HepG2 (cell line): ENCODE data around the gene NKD1. TPM values are rescaled to one million over a fixed set of nuclear protein-coding genes. Genes with fewer than 3 reads are reported as not detected.
A peak's percentile ranks its signal among the peaks of the same experiment; 100 is the strongest.

Experiments
- ATAC-seq: fragments of 200-7000 bp; cut with Tn5 transposase; 3 replicates; pipeline ENCODE4 v1.9.1; 2020; ENCODE audit warnings: mild to moderate bottlenecking, moderate library complexity
- BruUV-seq: library from RNA; stranded (reverse); fragments of 400-500 nt; replicated peaks from 2 replicates; lab custom pipeline; 2021; lab: Mats Ljungman, UMichigan
- CTCF ChIA-PET: fragments of 300-600 bp; formaldehyde crosslinking; extraction: SDS; loops from one replicate; lab custom pipeline; 2021; ENCODE audit warnings: low total read pairs, inconsistent platforms, low intra/inter-chr PET ratio; lab: Yijun Ruan, JAX
- POLR2A ChIA-PET: fragments of 350-600 bp; sonication (Branson Sonifier 250); formaldehyde crosslinking; loops from one replicate; lab custom pipeline; 2020; ENCODE audit warnings: antibody characterized with exemption, inconsistent platforms; lab: Yijun Ruan, JAX
- DNase-seq: peaks from one replicate; pipeline ENCODE4 v3.0.0-alpha.2; 2015; ENCODE audit warnings: low spot score
- FAIRE-seq: peaks from 3 replicates; lab custom pipeline; 2011; peaks lifted over from hg19 to GRCh38; lab: Jason Lieb, UNC
- H2AFZ ChIP-seq: one replicate; pipeline ENCODE4 v1.6.1; 2011; ENCODE audit warnings: low read length, inconsistent platforms
- H3K27ac ChIP-seq: fragments of 300-600 bp; 3 replicates; pipeline ENCODE4 v1.8.0; 2011; ENCODE audit warnings: mixed run types, mild to moderate bottlenecking, mixed read lengths, low read length, inconsistent platforms; ENCODE audit not compliant: insufficient read depth; ENCODE audit errors: extremely low read length
- H3K27me3 ChIP-seq, 2 experiments: fragments of 200-600 bp in 1 of 2; 2 replicates in 1 of 2; 3 replicates in 1 of 2; pipeline versions ENCODE4 v1.6.0 to v1.8.0; 2011; ENCODE audit warnings: low read length in 2 of 2, mild to moderate bottlenecking in 2 of 2, moderate library complexity in 2 of 2, inconsistent platforms in 1 of 2; ENCODE audit not compliant: insufficient read depth in 2 of 2, control insufficient read depth in 1 of 2
- H3K36me3 ChIP-seq, 2 experiments: fragments of 200-600 bp in 1 of 2; replicated peaks in 1 of 2; 2 replicates in 1 of 2; 3 replicates in 1 of 2; pipeline versions ENCODE4 v1.5.1 to v1.8.0; 2011; ENCODE audit warnings: low read length in 2 of 2, inconsistent platforms in 1 of 2; ENCODE audit not compliant: insufficient read depth in 2 of 2, control insufficient read depth in 1 of 2
- H3K4me1 ChIP-seq: 2 replicates; pipeline ENCODE4 v1.5.1; 2012; ENCODE audit warnings: low read length, inconsistent platforms; ENCODE audit not compliant: insufficient read depth
- H3K4me2 ChIP-seq: 2 replicates; pipeline ENCODE4 v1.6.0; 2011; ENCODE audit warnings: low read depth, low read length, inconsistent platforms
- H3K4me3 ChIP-seq, 3 experiments: fragments of 200-600 bp in 1 of 3; sonication (generic), shearing (Covaris generic) in 1 of 3; replicated peaks in 1 of 3; 2 replicates each; pipeline ENCODE4 v1.5.1; 2011 to 2016; ENCODE audit warnings: low read length in 3 of 3, inconsistent platforms in 2 of 3, low read depth in 2 of 3, mild to moderate bottlenecking in 2 of 3, control low read depth in 1 of 3, mixed read lengths in 1 of 3; ENCODE audit not compliant: insufficient read depth in 1 of 3
- H3K79me2 ChIP-seq: one replicate; pipeline ENCODE4 v1.6.1; 2011; ENCODE audit warnings: low read length, inconsistent platforms; ENCODE audit not compliant: insufficient read depth
- H3K9ac ChIP-seq: 2 replicates; pipeline ENCODE4 v1.6.0; 2011; ENCODE audit warnings: mild to moderate bottlenecking, low read depth, low read length, inconsistent platforms; ENCODE audit not compliant: insufficient read depth
- H3K9me3 ChIP-seq: 2 replicates; pipeline ENCODE4 v1.5.1; 2012; ENCODE audit warnings: mild to moderate bottlenecking, low read length
- H4K20me1 ChIP-seq: 2 replicates; pipeline ENCODE4 v1.6.0; 2011; ENCODE audit warnings: inconsistent platforms, mild to moderate bottlenecking, low read length, moderate library complexity; ENCODE audit not compliant: insufficient read depth
- ADNP ChIP-seq: sonication (generic); formaldehyde crosslinking; IDR thresholded peaks from 2 replicates; pipeline ENCODE4 v1.4.0; 2020; ENCODE audit warnings: missing genetic modification reagents
- CHD4 ChIP-seq: fragments of 200-600 bp; sonication (generic); IDR thresholded peaks from 2 replicates; pipeline ENCODE4 v1.7.0; 2017; ENCODE audit warnings: mild to moderate bottlenecking, low read length, borderline replicate concordance
- FOXM1 ChIP-seq: sonication (generic); formaldehyde crosslinking; IDR thresholded peaks from 2 replicates; pipeline ENCODE4 v1.5.0; 2020; ENCODE audit warnings: missing genetic modification reagents
- KDM1A ChIP-seq: IDR thresholded peaks from 2 replicates; pipeline ENCODE4 v1.6.1; 2016; ENCODE audit warnings: missing compliant biosample characterization
- RBFOX2 ChIP-seq: fragments of 200-400 bp; formaldehyde crosslinking; IDR thresholded peaks from 2 replicates; pipeline ENCODE4 v1.6.1; 2017; ENCODE audit warnings: low read depth, mild to moderate bottlenecking, low read length
- ZBTB3 ChIP-seq: sonication (generic); formaldehyde crosslinking; IDR thresholded peaks from 2 replicates; pipeline ENCODE4 v1.4.0; 2020; ENCODE audit warnings: low read depth, mild to moderate bottlenecking, moderate library complexity, missing genetic modification reagents, borderline replicate concordance
- ZKSCAN5 ChIP-seq: sonication (generic); formaldehyde crosslinking; IDR thresholded peaks from 2 replicates; pipeline ENCODE4 v1.5.1; 2020; ENCODE audit warnings: mild to moderate bottlenecking, missing genetic modification reagents
- ZMYM3 ChIP-seq: sonication (generic); formaldehyde crosslinking; IDR thresholded peaks from 2 replicates; pipeline ENCODE4 v1.5.1; 2020; ENCODE audit warnings: mild to moderate bottlenecking, missing genetic modification reagents
- ZNF34 ChIP-seq: sonication (generic); formaldehyde crosslinking; IDR thresholded peaks from 2 replicates; pipeline ENCODE4 v1.4.0; 2020; ENCODE audit warnings: mild to moderate bottlenecking, missing genetic modification reagents, borderline replicate concordance
- ZNF615 ChIP-seq: sonication (generic); formaldehyde crosslinking; IDR thresholded peaks from 2 replicates; pipeline ENCODE4 v1.5.0; 2020; ENCODE audit warnings: mild to moderate bottlenecking, missing genetic modification reagents, borderline replicate concordance
- ZNF629 ChIP-seq: sonication (generic); formaldehyde crosslinking; conservative IDR thresholded peaks from 2 replicates; pipeline ENCODE4 v1.5.0; 2020; ENCODE audit warnings: missing genetic modification reagents
- ZNF75D ChIP-seq: sonication (generic); formaldehyde crosslinking; IDR thresholded peaks from 2 replicates; pipeline ENCODE4 v1.8.1; 2023; ENCODE audit warnings: missing genetic modification reagents, mild to moderate bottlenecking, borderline replicate concordance
- WGBS: methylation state at CpG from one replicate; pipeline ENCODE4 v1.1.6; 2017; ENCODE audit warnings: low lambda C conversion rate; 5-methylcytosine and 5-hydroxymethylcytosine counted together
- in situ Hi-C: cut with HindIII; loops from 2 replicates; pipeline ENCODE4 v1.10.0; 2017; ENCODE audit warnings: low pct_unique_long_range_greater_than_20kb; ENCODE audit not compliant: extremely low pct_ligation_motif_present
- intact Hi-C: fragments of 100-400 bp; cut with micrococcal nuclease; formaldehyde crosslinking; loops from one replicate; pipeline ENCODE4 v1.10.0; 2022; ENCODE audit not compliant: unreplicated experiment
- polyA plus RNA-seq, 8 experiments: library from polyadenylated mRNA; depleted of rRNA in 3 of 8; stranded (reverse) in 7 of 8; unstranded in 1 of 8; fragments of >200 nt; fragmentation: Illumina TruSeq in 4 of 8; extraction: Trizol in 4 of 8; gene quantifications; 2 replicates each; pipeline versions ENCODE4 v1.2.1 to v1.2.3, GENCODE V29; 2011 to 2016; ENCODE audit warnings: low read depth in 4 of 8, missing spikeins in 1 of 8, mixed read lengths in 1 of 8; ENCODE audit not compliant: insufficient read depth in 1 of 8
- total RNA-seq, 5 experiments: library from RNA; depleted of rRNA; stranded (reverse); fragments of >200 nt; fragmentation: Illumina TruSeq; extraction: Trizol; gene quantifications; 2 replicates each; pipeline ENCODE4 v1.2.3, GENCODE V29; 2016; ENCODE audit warnings: low read depth in 1 of 5

The NKD1 gene
- total and polyA plus RNA-seq, 2 of the 13 experiments (the other 11 are each of a cell fraction or from before 2014, with no cell fraction given): 70.4 to 121 TPM

- peak overlapping the region; percentile 89 for H3K27ac ChIP-seq
- ChIA-PET CTCF (no interaction called here), POLR2A (interaction anchor here (0.8 to 6.6 kb wide), 15 partner anchors 9 to 147 kb away, joined by 3 to 143 read pairs (median 9); partner anchors contain the start of gene NKD1)
- in situ Hi-C loops (no loop called here), intact Hi-C loops (loop anchor here (1.0 to 5.0 kb wide), 6 partner anchors 11 to 147 kb away; no protein-coding TSS in a partner anchor)
- TF ChIP-seq ZKSCAN5 (no peak), ZMYM3 (CRISPR knock-in tag) (peak; percentile 66), RBFOX2 (0 out of 2 replicates have a peak, but pooled peaks have one; percentile 28), ZBTB3 (CRISPR knock-in tag) (0 out of 2 replicates have a peak, but pooled peaks have one; percentile 22), ZNF75D (CRISPR knock-in tag) (no peak), CHD4 (peak; percentile 67; the same call in 1 of the 2 replicates), ZNF34 (CRISPR knock-in tag) (0 out of 2 replicates have a peak, but pooled peaks have one; percentile 59), ADNP (CRISPR knock-in tag) (peak; percentile 84; the same call in 1 of the 2 replicates), FOXM1 (CRISPR knock-in tag) (no peak), ZNF629 (CRISPR knock-in tag) (peak; percentile 97), ZNF615 (CRISPR knock-in tag) (0 out of 2 replicates have a peak, but pooled peaks have one; percentile 55), KDM1A (CRISPR knock-in tag) (peak; percentile 70; the same call in 1 of the 2 replicates)
- H3K9me3 ChIP-seq: peaks cover 28% of the 10 kb centered on the region
- DNase-seq (no peak), ATAC-seq (no peak), FAIRE-seq (no peak)
- H2AFZ ChIP-seq: no peak overlapping the region
- no peak overlapping the region for H3K4me3 ChIP-seq
- 94% methylated on average over 3 of the region's 3 CpGs for WGBS
- peaks cover 75% of the 10 kb centered on the region for H3K4me1 ChIP-seq
- no peaks in the 10 kb centered on the region for H3K27me3 ChIP-seq
- H3K4me2 ChIP-seq: no peak overlapping the region
- H3K79me2 ChIP-seq: peaks cover 45% of the 10 kb centered on the region
- H3K9ac ChIP-seq: peak overlapping the region; percentile 42
- H4K20me1 ChIP-seq: no peaks in the 10 kb centered on the region
- BruUV-seq: no TSS peak
- peaks cover 20 to 46% of the 10 kb centered on the region in 2 experiments for H3K36me3 ChIP-seq
These were observed 28.6 kb upstream of the NKD1 start for GRCh38 chr16:50519602-50520001.
